ENCODE data around the gene HS3ST3A1. TPM values are rescaled to one million over a fixed set of nuclear protein-coding genes. Genes with fewer than 3 reads are reported as not detected.

HS3ST3A1 gene
- total RNA-seq, 1 experiment from 2014 or later = not detected

GRCh38 chr17:13584701-13585080 lies 17.0 kb downstream of the HS3ST3A1 start:
- H2AFZ ChIP-seq (ENCODE audit: low read depth, low read length, poor library complexity, severe bottlenecking) = no peak overlapping the region
- ATAC-seq (no peak), DNase-seq (ENCODE audit: low read depth, low spot score) (no peak)
- ChIA-PET RAD21 (ENCODE audit: low non-redundant PET in 1 of 2, low total read pairs in 2 of 2, uncharacterized antibody in 2 of 2, unreplicated experiment in 2 of 2) (no interaction called here), CTCF (no interaction called here), POLR2A (no interaction called here)
- no peaks in the 10 kb centered on the region for H3K4me1 ChIP-seq (ENCODE audit: control insufficient read depth in 1 of 2, insufficient read depth in 2 of 2, low read length in 2 of 2)
- H3K79me2 ChIP-seq (ENCODE audit: insufficient read depth, low read length) = no peaks in the 10 kb centered on the region
- H3K4me2 ChIP-seq (ENCODE audit: low read length) = no peak overlapping the region
- H4K20me1 ChIP-seq (ENCODE audit: insufficient read depth) = no peaks in the 10 kb centered on the region
- no TSS peak for BruUV-seq (replicated peaks)
- TF ChIP-seq RAD21 (IDR thresholded peaks at IDR 0.05; ENCODE audit: low read depth) (no peak), SRF (IDR thresholded peaks at IDR 0.05; ENCODE audit: low read depth) (no peak), FOSL1 (IDR thresholded peaks at IDR 0.05; ENCODE audit: low read depth) (no peak), EZH2 (IDR thresholded peaks at IDR 0.05) (no peak), EGR1 (IDR thresholded peaks at IDR 0.05; ENCODE audit: low read depth) (no peak), CEBPB (IDR thresholded peaks at IDR 0.05; ENCODE audit: low read depth) (no peak), TCF7L2 (IDR thresholded peaks at IDR 0.05; ENCODE audit: borderline replicate concordance, extremely low read depth, insufficient read depth, insufficient read length) (no peak), ELF1 (IDR thresholded peaks at IDR 0.05; ENCODE audit: borderline replicate concordance, low read depth) (no peak), ZNF274 (IDR thresholded peaks at IDR 0.05; ENCODE audit: low read depth, low read length) (no peak), POLR2AphosphoS5 (IDR thresholded peaks at IDR 0.05; ENCODE audit: low read depth, low read length) (no peak), JUND (IDR thresholded peaks at IDR 0.05) (no peak), ZFX (IDR thresholded peaks at IDR 0.05) (no peak), CTCF (IDR thresholded peaks at IDR 0.05 in 2 of 3, conservative IDR thresholded peaks at IDR 0.05 in 1 of 3; ENCODE audit: borderline replicate concordance in 1 of 3, insufficient read depth in 1 of 3, low read depth in 2 of 3, low read length in 2 of 3) (no peak), CBX3 (IDR thresholded peaks at IDR 0.05; ENCODE audit: low read depth) (no peak), ZBTB33 (IDR thresholded peaks at IDR 0.05; ENCODE audit: extremely low read depth, insufficient replicate concordance, low read length) (no peak), SIN3A (IDR thresholded peaks at IDR 0.05; ENCODE audit: low read depth) (no peak), EZH2phosphoT487 (IDR thresholded peaks at IDR 0.05; ENCODE audit: borderline replicate concordance) (no peak), SP1 (IDR thresholded peaks at IDR 0.05; ENCODE audit: low read depth) (no peak), REST (IDR thresholded peaks at IDR 0.05; ENCODE audit: low read depth) (no peak)
- H3K36me3 ChIP-seq (ENCODE audit: control insufficient read depth in 1 of 2, insufficient read depth in 2 of 2, low read length in 2 of 2) = no peaks in the 10 kb centered on the region
- H3K9ac ChIP-seq (ENCODE audit: low read length) = no peak overlapping the region
- H3K27ac ChIP-seq (ENCODE audit: low read depth, low read length) = no peak overlapping the region
- H3K27me3 ChIP-seq (ENCODE audit: insufficient read depth, low read length) = no peaks in the 10 kb centered on the region
- H3K4me3 ChIP-seq (replicated peaks in 1 of 2; ENCODE audit: low read depth in 1 of 2, low read length in 2 of 2) = no peak overlapping the region
- intact Hi-C loops (cut with micrococcal nuclease) = no loop called here
- no peaks in the 10 kb centered on the region for H3K9me3 ChIP-seq (ENCODE audit: control insufficient read depth in 1 of 2, insufficient read depth in 1 of 2, low read depth in 1 of 2, low read length in 2 of 2)
- no peaks in the 10 kb centered on the region for H3K9me2 ChIP-seq (ENCODE audit: insufficient read depth)
